HAP-1 (cell line): Measurements from ENCODE around the gene IL12B.
"Not testable (repeated sequence)": the region's sequence is repeated elsewhere in the genome, so short reads cannot be mapped to it uniquely, and the experiment has no call there.

ENCODE experiments used
- DNase-seq, 2 experiments: peaks; one replicate each; pipeline ENCODE4 v3.0.0-alpha.2; 2016 to 2020; ENCODE audit warnings: low spot score in 2 of 2
- H3K27me3 ChIP-seq: fragments of 250-450 bp; sonication (Bioruptor Pico); 2 replicates; pipeline ENCODE4 v1.5.1; 2020; ENCODE audit warnings: low read depth, mild to moderate bottlenecking, moderate library complexity
- H3K36me3 ChIP-seq: fragments of 250-450 bp; sonication (Bioruptor Pico); replicated peaks from 2 replicates; pipeline ENCODE4 v1.5.1; 2020; ENCODE audit warnings: mild to moderate bottlenecking
- H3K4me1 ChIP-seq: fragments of 250-450 bp; sonication (Bioruptor Pico); 2 replicates; pipeline ENCODE4 v1.5.1; 2020; ENCODE audit warnings: mild to moderate bottlenecking
- H3K4me3 ChIP-seq: fragments of 250-450 bp; sonication (Bioruptor Pico); 2 replicates; pipeline ENCODE4 v1.5.1; 2020; ENCODE audit warnings: mild to moderate bottlenecking, moderate library complexity
- H3K9me3 ChIP-seq: fragments of 250-450 bp; sonication (Bioruptor Pico); 2 replicates; pipeline ENCODE4 v1.5.1; 2020; ENCODE audit warnings: mild to moderate bottlenecking, moderate library complexity
- in situ Hi-C: fragments of 300-500 bp; cut with MboI; formaldehyde crosslinking; loops from 3 replicates; pipeline ENCODE4 v1.14.3; 2020; ENCODE audit warnings: low sequenced_read_pairs, inconsistent platforms, mixed read lengths

The IL12B gene

GRCh38 chr5:159330131-159330800 is at the start of gene IL12B:
Gene IL12B, minus strand, starts transcription at chr5:159330487. Its CDS starts 3,705 bp downstream, at chr5:159326782.
- H3K9me3 ChIP-seq = no peaks in the 10 kb centered on the region
- in situ Hi-C loops = no loop called here

GRCh38 chr5:159377653-159378052 is 47.4 kb upstream of the IL12B start:
- H3K9me3 ChIP-seq = 0 out of 2 replicates have a peak, but pooled peaks cover 3% of the 10 kb centered on the region
- in situ Hi-C loops = no loop called here

More at GRCh38 chr5:159330131-159330800, at the start of gene IL12B:
- H3K4me3 ChIP-seq = peak within 1 kb of the TSS; percentile 50
- no peaks in the 10 kb centered on the region for H3K36me3 ChIP-seq
- H3K27me3 ChIP-seq = peaks cover 21% of the 10 kb centered on the region; the same call in 1 of the 2 replicates
- no peak for DNase-seq
- peaks cover 3% of the 10 kb centered on the region; the same call in 1 of the 2 replicates for H3K4me1 ChIP-seq

GRCh38 chr5:159367866-159368265 is 37.6 kb upstream of the IL12B start:
- H3K36me3 ChIP-seq, H3K27me3 ChIP-seq, in situ Hi-C loops, H3K9me3 ChIP-seq, H3K4me1 ChIP-seq, H3K4me3 ChIP-seq, DNase-seq: not testable (repeated sequence)

More at GRCh38 chr5:159377653-159378052, 47.4 kb upstream of the IL12B start:
- Histone ChIP-seq H3K4me1 (no peaks in the 10 kb centered on the region), H3K27me3 (no peaks in the 10 kb centered on the region), H3K4me3 (no peak overlapping the region), H3K36me3 (no peaks in the 10 kb centered on the region)
- no peak for DNase-seq

- DNase-seq, in situ Hi-C loops: not testable (repeated sequence)
These were observed 36.5 kb upstream of the IL12B start for GRCh38 chr5:159366776-159367175.

GRCh38 chr5:159362220-159362619 is 31.9 kb upstream of the IL12B start:
- DNase-seq = no peak
- Histone ChIP-seq H3K36me3 (no peaks in the 10 kb centered on the region), H3K4me3 (no peak overlapping the region), H3K27me3 (no peaks in the 10 kb centered on the region), H3K4me1 (no peaks in the 10 kb centered on the region), H3K9me3 (no peaks in the 10 kb centered on the region)
- in situ Hi-C loops = no loop called here

More at GRCh38 chr5:159366776-159367175, 36.5 kb upstream of the IL12B start:
- not testable (repeated sequence) for H3K27me3 ChIP-seq, H3K4me1 ChIP-seq, H3K4me3 ChIP-seq, H3K36me3 ChIP-seq, H3K9me3 ChIP-seq

GRCh38 chr5:159359871-159360270 is 29.6 kb upstream of the IL12B start:
- H3K36me3 ChIP-seq, H3K4me3 ChIP-seq, H3K9me3 ChIP-seq, H3K4me1 ChIP-seq, H3K27me3 ChIP-seq, DNase-seq, in situ Hi-C loops: not testable (repeated sequence)

GRCh38 chr5:159359408-159359807 is 29.1 kb upstream of the IL12B start:
- no peaks in the 10 kb centered on the region for H3K27me3 ChIP-seq
- H3K36me3 ChIP-seq = no peaks in the 10 kb centered on the region
- no peaks in the 10 kb centered on the region for H3K9me3 ChIP-seq
- DNase-seq = no peak
- no peak overlapping the region for H3K4me3 ChIP-seq
- no peaks in the 10 kb centered on the region for H3K4me1 ChIP-seq
- in situ Hi-C loops = no loop called here

- Histone ChIP-seq H3K4me1 (no peaks in the 10 kb centered on the region), H3K4me3 (no peak overlapping the region), H3K9me3 (no peaks in the 10 kb centered on the region), H3K36me3 (no peaks in the 10 kb centered on the region), H3K27me3 (peaks cover 7% of the 10 kb centered on the region; the same call in 1 of the 2 replicates)
- in situ Hi-C loops = no loop called here
- DNase-seq = no peak
These were observed 23.5 kb upstream of the IL12B start for GRCh38 chr5:159353661-159354252.

- H3K4me3 ChIP-seq, H3K36me3 ChIP-seq, DNase-seq, H3K4me1 ChIP-seq, H3K9me3 ChIP-seq, in situ Hi-C loops, H3K27me3 ChIP-seq: not testable (repeated sequence)
These were observed 20.4 kb upstream of the IL12B start for GRCh38 chr5:159350644-159351043.

GRCh38 chr5:159350216-159350615 is 19.9 kb upstream of the IL12B start:
- DNase-seq, in situ Hi-C loops, H3K4me3 ChIP-seq: not testable (repeated sequence)

GRCh38 chr5:159345861-159346260 is 15.6 kb upstream of the IL12B start:
- in situ Hi-C loops = no loop called here
- Histone ChIP-seq H3K9me3 (no peaks in the 10 kb centered on the region; the same call in 1 of the 2 replicates), H3K4me1 (no peaks in the 10 kb centered on the region), H3K27me3 (no peaks in the 10 kb centered on the region), H3K36me3 (no peaks in the 10 kb centered on the region), H3K4me3 (no peak overlapping the region)
- no peak for DNase-seq

More at GRCh38 chr5:159350216-159350615, 19.9 kb upstream of the IL12B start:
- not testable (repeated sequence) for H3K36me3 ChIP-seq, H3K4me1 ChIP-seq, H3K9me3 ChIP-seq, H3K27me3 ChIP-seq

GRCh38 chr5:159345336-159345735 is 15.0 kb upstream of the IL12B start:
- Histone ChIP-seq H3K9me3 (no peaks in the 10 kb centered on the region; the same call in 1 of the 2 replicates), H3K4me3 (no peak overlapping the region)
- in situ Hi-C loops = no loop called here

GRCh38 chr5:159343295-159344094 is 13.2 kb upstream of the IL12B start:
- DNase-seq = no peak
- no peaks in the 10 kb centered on the region for H3K4me1 ChIP-seq
- in situ Hi-C loops = no loop called here
- H3K36me3 ChIP-seq = no peaks in the 10 kb centered on the region
- H3K9me3 ChIP-seq = no peaks in the 10 kb centered on the region; the same call in 1 of the 2 replicates
- no peaks in the 10 kb centered on the region for H3K27me3 ChIP-seq
- H3K4me3 ChIP-seq = no peak overlapping the region

More at GRCh38 chr5:159345336-159345735, 15.0 kb upstream of the IL12B start:
- no peaks in the 10 kb centered on the region for H3K4me1 ChIP-seq
- H3K27me3 ChIP-seq = no peaks in the 10 kb centered on the region
- DNase-seq = no peak
- no peaks in the 10 kb centered on the region for H3K36me3 ChIP-seq

GRCh38 chr5:159342840-159343239 is 12.6 kb upstream of the IL12B start:
- H3K4me3 ChIP-seq = no peak overlapping the region
- H3K27me3 ChIP-seq = no peaks in the 10 kb centered on the region
- no peaks in the 10 kb centered on the region for H3K4me1 ChIP-seq
- no peaks in the 10 kb centered on the region for H3K36me3 ChIP-seq
- H3K9me3 ChIP-seq = no peaks in the 10 kb centered on the region; the same call in 1 of the 2 replicates
- DNase-seq = no peak
- in situ Hi-C loops = no loop called here
